Upper lobe of right lung (tissue), 1 donor: ENCODE measurements around the gene CFAP299. TPM values are rescaled to one million over a fixed set of nuclear protein-coding genes. Genes with fewer than 3 reads are reported as not detected.

Experiments used
- ATAC-seq: fragments of 200-7000 bp; cut with Tn5 transposase; one replicate; pipeline ENCODE4 v1.9.1; 2020; ENCODE audit warnings: mild to moderate bottlenecking, moderate library complexity
- DNase-seq: peaks from one replicate; pipeline ENCODE4 v3.0.0-alpha.2; 2020
- H3K27ac ChIP-seq: fragments of 200-600 bp; one replicate; pipeline ENCODE4 v1.8.0; 2022
- H3K27me3 ChIP-seq: fragments of 200-600 bp; one replicate; pipeline ENCODE4 v1.8.0; 2022; ENCODE audit warnings: mild to moderate bottlenecking
- H3K36me3 ChIP-seq: fragments of 200-600 bp; one replicate; pipeline ENCODE4 v1.8.0; 2022
- H3K4me1 ChIP-seq: fragments of 200-600 bp; one replicate; pipeline ENCODE4 v1.8.0; 2022
- H3K4me3 ChIP-seq: fragments of 200-600 bp; one replicate; pipeline ENCODE4 v1.8.0; 2022; ENCODE audit warnings: mild to moderate bottlenecking
- H3K9me3 ChIP-seq: fragments of 200-600 bp; one replicate; pipeline ENCODE4 v1.8.0; 2022
- intact Hi-C: fragments of 100-400 bp; cut with DNase I; formaldehyde crosslinking; loops from one replicate; pipeline ENCODE4 v1.11.0; 2022
- total RNA-seq: library from RNA; stranded (reverse); fragmentation: NEBNext Ultra II Directional; extraction: Animal tissue kit (Norgen Biotek cat#: 25700); gene quantifications from one replicate; pipeline ENCODE4 v1.2.1, GENCODE V29; 2021
- TF ChIP-seq, protein P1 (sequence below): fragments of 200-600 bp; IDR thresholded peaks from one replicate; pipeline ENCODE4 v1.8.0; 2022; ENCODE audit warnings: antibody characterized with exemption
- donor health status: DM: no; HTN: yes; CAD: no; lungs with severe emphysema.

Gene CFAP299
- total RNA-seq, 1 donor from 2014 or later = not detected

DNA sequence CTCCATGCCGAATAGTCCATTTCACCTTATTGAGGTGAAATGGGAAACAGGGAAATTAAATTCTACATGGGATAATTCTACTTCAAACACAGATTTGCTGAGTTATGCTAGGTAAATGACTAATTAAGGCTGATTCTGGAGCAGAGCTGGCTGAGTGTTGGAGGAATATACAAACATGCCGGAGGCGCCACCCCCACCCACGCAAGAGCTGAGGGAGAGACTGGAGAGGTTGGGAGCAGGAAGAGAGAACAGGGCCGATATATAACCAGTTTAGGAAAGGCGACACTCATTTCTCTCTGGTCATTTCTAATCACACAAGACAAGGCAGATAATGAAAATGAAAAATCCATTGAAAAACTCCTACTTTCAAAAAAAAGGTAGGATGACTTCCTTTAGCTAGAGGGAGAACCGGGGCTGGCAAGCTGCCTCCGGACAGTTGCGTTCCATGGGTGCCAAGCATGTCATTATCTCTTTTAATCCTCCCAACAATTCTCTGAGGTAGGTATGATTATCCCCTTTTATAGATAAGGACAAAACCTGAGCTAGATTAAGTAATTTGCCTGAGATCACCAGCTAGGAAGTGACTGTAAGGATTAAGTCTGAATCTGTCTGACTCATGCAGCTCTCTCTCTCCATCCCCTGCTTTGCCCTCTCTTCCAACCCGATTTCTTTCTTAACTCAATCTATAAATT is 27.6 kb upstream of the CFAP299 start:
- Histone ChIP-seq H3K27ac (no peak overlapping the region), H3K4me3 (no peak overlapping the region), H3K9me3 (no peaks in the 10 kb centered on the region), H3K27me3 (no peaks in the 10 kb centered on the region), H3K4me1 (no peaks in the 10 kb centered on the region), H3K36me3 (no peaks in the 10 kb centered on the region)
- intact Hi-C loops = no loop called here
- DNase-seq (no peak), ATAC-seq (peak; percentile 90)
- TF ChIP-seq, protein P1, sequence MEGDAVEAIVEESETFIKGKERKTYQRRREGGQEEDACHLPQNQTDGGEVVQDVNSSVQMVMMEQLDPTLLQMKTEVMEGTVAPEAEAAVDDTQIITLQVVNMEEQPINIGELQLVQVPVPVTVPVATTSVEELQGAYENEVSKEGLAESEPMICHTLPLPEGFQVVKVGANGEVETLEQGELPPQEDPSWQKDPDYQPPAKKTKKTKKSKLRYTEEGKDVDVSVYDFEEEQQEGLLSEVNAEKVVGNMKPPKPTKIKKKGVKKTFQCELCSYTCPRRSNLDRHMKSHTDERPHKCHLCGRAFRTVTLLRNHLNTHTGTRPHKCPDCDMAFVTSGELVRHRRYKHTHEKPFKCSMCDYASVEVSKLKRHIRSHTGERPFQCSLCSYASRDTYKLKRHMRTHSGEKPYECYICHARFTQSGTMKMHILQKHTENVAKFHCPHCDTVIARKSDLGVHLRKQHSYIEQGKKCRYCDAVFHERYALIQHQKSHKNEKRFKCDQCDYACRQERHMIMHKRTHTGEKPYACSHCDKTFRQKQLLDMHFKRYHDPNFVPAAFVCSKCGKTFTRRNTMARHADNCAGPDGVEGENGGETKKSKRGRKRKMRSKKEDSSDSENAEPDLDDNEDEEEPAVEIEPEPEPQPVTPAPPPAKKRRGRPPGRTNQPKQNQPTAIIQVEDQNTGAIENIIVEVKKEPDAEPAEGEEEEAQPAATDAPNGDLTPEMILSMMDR = no peak

DNA sequence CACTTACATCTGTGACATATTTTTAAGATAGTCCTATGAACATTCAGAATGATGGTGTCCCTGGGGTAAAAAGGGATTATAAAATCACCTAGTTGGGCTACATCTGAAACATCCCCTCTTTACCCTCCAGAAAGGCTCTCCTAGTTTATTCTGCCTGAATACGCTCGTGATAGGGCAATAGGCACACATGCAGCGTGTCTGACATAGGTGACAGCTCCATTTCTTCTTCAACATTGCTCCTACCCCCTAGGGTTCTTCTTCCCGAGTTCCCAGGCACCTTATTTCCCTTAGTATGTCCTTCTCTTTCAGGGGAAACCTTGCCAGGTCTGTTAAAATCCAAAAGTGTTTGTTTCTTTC is 27.1 kb upstream of the CFAP299 start:
- Histone ChIP-seq H3K36me3 (no peaks in the 10 kb centered on the region), H3K9me3 (no peaks in the 10 kb centered on the region), H3K27me3 (no peaks in the 10 kb centered on the region), H3K4me1 (no peaks in the 10 kb centered on the region), H3K27ac (no peak overlapping the region), H3K4me3 (no peak overlapping the region)
- intact Hi-C loops = no loop called here
- DNase-seq = no peak
- TF ChIP-seq, protein P1 = no peak
- no peak for ATAC-seq

DNA sequence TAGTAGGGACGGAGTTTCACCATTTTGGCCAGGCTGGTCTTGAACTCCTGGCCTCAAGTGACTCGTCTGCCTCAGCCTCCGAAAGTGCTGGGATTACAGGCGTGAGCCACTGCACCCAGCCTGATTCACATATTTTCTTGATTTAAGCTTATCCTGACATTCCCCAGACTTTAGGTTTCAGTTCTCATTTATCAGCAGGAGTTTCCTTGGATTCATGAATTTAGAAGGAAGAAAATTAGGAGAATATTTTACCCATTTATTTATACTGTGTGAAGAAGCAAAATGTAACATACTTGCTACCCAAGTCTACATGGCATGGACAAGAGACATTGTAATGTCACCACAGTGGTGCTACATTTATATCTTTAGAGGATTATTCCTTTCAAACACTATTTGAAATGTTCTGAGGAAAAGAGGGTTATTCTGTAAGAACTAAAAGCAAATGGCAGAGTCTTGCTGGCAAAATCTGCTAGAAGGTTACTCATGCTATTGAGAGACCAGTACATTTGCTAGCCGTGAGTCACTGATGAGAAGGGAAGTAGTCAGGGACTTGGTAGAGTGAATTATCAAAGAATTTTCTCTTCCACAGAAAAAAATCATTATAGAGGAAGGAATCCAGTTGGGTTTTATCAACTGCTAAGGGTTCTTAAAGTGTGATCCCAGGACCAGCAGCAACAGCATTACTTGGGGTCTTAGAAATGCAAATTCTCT is 26.1 kb upstream of the CFAP299 start:
- H3K4me1 ChIP-seq = no peaks in the 10 kb centered on the region
- no peaks in the 10 kb centered on the region for H3K36me3 ChIP-seq
- no peaks in the 10 kb centered on the region for H3K27me3 ChIP-seq
- H3K9me3 ChIP-seq = no peaks in the 10 kb centered on the region
- no peak overlapping the region for H3K27ac ChIP-seq
- TF ChIP-seq, protein P1 = no peak
- no peak for DNase-seq
- intact Hi-C loops = no loop called here
- no peak for ATAC-seq
- no peak overlapping the region for H3K4me3 ChIP-seq

DNA sequence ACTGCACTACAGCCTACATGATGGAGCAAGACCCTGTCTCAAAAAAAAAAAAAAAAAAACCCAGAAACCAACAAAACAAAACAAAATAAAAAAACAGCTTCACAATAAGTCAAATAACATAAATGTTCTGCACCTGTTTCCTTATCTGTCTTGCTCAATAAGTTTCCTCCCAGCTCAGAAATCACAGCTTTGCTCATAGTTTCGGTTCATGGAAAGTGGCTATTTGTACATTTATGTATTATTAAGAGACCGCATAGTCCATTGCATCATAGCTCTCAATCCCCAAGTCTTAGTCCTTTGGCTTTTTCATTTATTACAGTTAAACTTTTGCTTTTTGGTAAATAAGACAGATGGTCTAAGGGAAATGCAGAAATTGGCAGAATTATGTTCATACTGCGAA is 24.4 kb upstream of the CFAP299 start:
- Histone ChIP-seq H3K4me3 (no peak overlapping the region), H3K36me3 (no peaks in the 10 kb centered on the region), H3K27me3 (peaks cover 4% of the 10 kb centered on the region), H3K9me3 (no peaks in the 10 kb centered on the region), H3K27ac (no peak overlapping the region), H3K4me1 (no peaks in the 10 kb centered on the region)
- intact Hi-C loops = no loop called here
- TF ChIP-seq, protein P1 = no peak
- DNase-seq = no peak
- ATAC-seq = no peak

DNA sequence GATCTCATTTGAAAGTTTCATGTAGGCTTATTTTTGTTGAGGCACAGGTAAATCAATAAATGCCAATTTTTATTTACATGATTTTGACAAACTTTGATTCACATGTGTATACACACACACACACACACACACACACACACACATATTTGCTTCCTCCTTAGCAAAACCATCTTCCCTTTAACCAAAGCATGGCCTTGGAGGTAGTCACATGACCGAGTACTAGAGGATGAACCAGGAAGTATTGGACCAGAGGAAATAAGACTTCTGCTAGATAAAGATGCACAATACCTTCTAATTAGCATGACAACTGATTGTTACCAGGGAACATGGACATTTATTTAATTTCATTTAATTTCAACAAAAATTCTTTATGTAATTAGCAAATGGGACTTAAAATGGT is 23.4 kb upstream of the CFAP299 start:
- intact Hi-C loops = no loop called here

More for the DNA sequence above, 23.4 kb upstream of the CFAP299 start:
- Histone ChIP-seq H3K27me3 (peaks cover 4% of the 10 kb centered on the region), H3K27ac (no peak overlapping the region), H3K4me1 (no peaks in the 10 kb centered on the region), H3K4me3 (no peak overlapping the region), H3K9me3 (no peaks in the 10 kb centered on the region), H3K36me3 (no peaks in the 10 kb centered on the region)
- TF ChIP-seq, protein P1 = no peak
- DNase-seq = no peak
- ATAC-seq = no peak
